ENCODE data around the gene HS6ST1.
"Not testable (repeated sequence)": the region's sequence is repeated elsewhere in the genome, so short reads cannot be mapped to it uniquely, and the experiment has no call there.

Gene HS6ST1

GRCh38 chr2:128272601-128273468 is 45.8 kb downstream of the HS6ST1 start:
- no peak for DNase-seq (ENCODE audit: extremely low read depth, low read depth)
- no peak for TF ChIP-seq CTCF (IDR thresholded peaks at IDR 0.05; ENCODE audit: low read depth, low read length)

GRCh38 chr2:128271911-128272600 is 46.6 kb downstream of the HS6ST1 start:
- no peak for DNase-seq (ENCODE audit: extremely low read depth, low read depth)
- TF ChIP-seq CTCF (IDR thresholded peaks at IDR 0.05; ENCODE audit: low read depth, low read length): no peak

GRCh38 chr2:128271597-128271910 is 47.1 kb downstream of the HS6ST1 start:
- DNase-seq (ENCODE audit: extremely low read depth, low read depth): no peak
- no peak for TF ChIP-seq CTCF (IDR thresholded peaks at IDR 0.05; ENCODE audit: low read depth, low read length)

GRCh38 chr2:128270672-128271596 is 47.7 kb downstream of the HS6ST1 start:
- TF ChIP-seq CTCF (IDR thresholded peaks at IDR 0.05; ENCODE audit: low read depth, low read length): no peak
- DNase-seq (ENCODE audit: extremely low read depth, low read depth): no peak

GRCh38 chr2:128269990-128270671 is 48.5 kb downstream of the HS6ST1 start:
- DNase-seq (ENCODE audit: extremely low read depth, low read depth): no peak
- TF ChIP-seq CTCF (IDR thresholded peaks at IDR 0.05; ENCODE audit: low read depth, low read length): no peak

- no peak for DNase-seq (ENCODE audit: extremely low read depth, low read depth)
Observed at GRCh38 chr2:128269063-128269989, 49.3 kb downstream of the HS6ST1 start.

GRCh38 chr2:128268611-128269010 is 50.1 kb downstream of the HS6ST1 start:
- not testable (repeated sequence) for DNase-seq (ENCODE audit: extremely low read depth, low read depth)

More at GRCh38 chr2:128269063-128269989, 49.3 kb downstream of the HS6ST1 start:
- TF ChIP-seq CTCF (IDR thresholded peaks at IDR 0.05; ENCODE audit: low read depth, low read length): no peak

GRCh38 chr2:128268145-128268544 is 50.5 kb downstream of the HS6ST1 start:
- DNase-seq (ENCODE audit: extremely low read depth, low read depth): not testable (repeated sequence)

GRCh38 chr2:128267649-128268048 is 51.0 kb downstream of the HS6ST1 start:
- not testable (repeated sequence) for DNase-seq (ENCODE audit: extremely low read depth, low read depth)

GRCh38 chr2:128267197-128267596 is 51.5 kb downstream of the HS6ST1 start:
- DNase-seq (ENCODE audit: extremely low read depth, low read depth): not testable (repeated sequence)
